Measurements from ENCODE around the gene ARHGAP44. TPM values are rescaled to one million over a fixed set of nuclear protein-coding genes. Genes with fewer than 3 reads are reported as not detected.

ARHGAP44 gene
- total and polyA plus RNA-seq, 7 experiments from 2014 or later, result 0.09 TPM; not detected in 5

- no peak overlapping the region for H3K27ac Mint-ChIP-seq
- H3K4me3 Mint-ChIP-seq, result no peak overlapping the region
- Histone ChIP-seq H3K4me1 (ENCODE audit: control insufficient read depth in 2 of 2, insufficient read depth in 2 of 2, low read length in 2 of 2) (no peaks in the 10 kb centered on the region), H3K27ac (ENCODE audit: low read depth, low read length) (no peak overlapping the region), H3K36me3 (ENCODE audit: control insufficient read depth in 2 of 3, insufficient read depth in 3 of 3, low read length in 3 of 3) (no peaks in the 10 kb centered on the region), H3K27me3 (ENCODE audit: control insufficient read depth in 2 of 2, insufficient read depth in 2 of 2, low read length in 2 of 2) (no peaks in the 10 kb centered on the region), H3K4me3 (ENCODE audit: low read length) (no peak overlapping the region), H3K9me3 (ENCODE audit: control insufficient read depth in 2 of 3, low read length in 3 of 3) (no peaks in the 10 kb centered on the region)
- no peaks in the 10 kb centered on the region for H3K27me3 Mint-ChIP-seq
- POLR2A ChIA-PET, result no interaction called here
- no peak for ATAC-seq
- DNase-seq, result no peak
- peaks cover 0 to 2% (median 0%) of the 10 kb centered on the region in 5 donors for H3K36me3 Mint-ChIP-seq
- intact Hi-C loops (cut with micrococcal nuclease), result no loop called here
- H3K9me3 Mint-ChIP-seq, result peaks cover 0 to 26% (median 8%) of the 10 kb centered on the region in 11 donors
- CTCF ChIA-PET, result no interaction called here
- H3K4me1 Mint-ChIP-seq, result no peaks in the 10 kb centered on the region
Measured at GRCh38 chr17:12839042-12839441, 49.7 kb downstream of the ARHGAP44 start.

- POLR2A ChIA-PET, result no interaction called here
- intact Hi-C loops (cut with micrococcal nuclease), result no loop called here
Measured at GRCh38 chr17:12842936-12843335, 53.6 kb downstream of the ARHGAP44 start.

GRCh38 chr17:12850996-12851395 is 61.7 kb downstream of the ARHGAP44 start:
- Histone ChIP-seq H3K27me3 (ENCODE audit: control insufficient read depth in 2 of 2, insufficient read depth in 2 of 2, low read length in 2 of 2) (no peaks in the 10 kb centered on the region), H3K9me3 (ENCODE audit: control insufficient read depth in 2 of 3, low read length in 3 of 3) (peaks cover 0 to 4% (median 0%) of the 10 kb centered on the region in 3 experiments), H3K27ac (ENCODE audit: low read depth, low read length) (no peak overlapping the region), H3K36me3 (ENCODE audit: control insufficient read depth in 2 of 3, insufficient read depth in 3 of 3, low read length in 3 of 3) (no peaks in the 10 kb centered on the region), H3K4me3 (ENCODE audit: low read length) (no peak overlapping the region), H3K4me1 (ENCODE audit: control insufficient read depth in 2 of 2, insufficient read depth in 2 of 2, low read length in 2 of 2) (no peaks in the 10 kb centered on the region)
- POLR2A ChIA-PET, result no interaction called here
- Mint-ChIP-seq H3K36me3 (no peaks in the 10 kb centered on the region), H3K27ac (no peak overlapping the region), H3K4me3 (no peak overlapping the region), H3K9me3 (peaks cover 0 to 20% (median 4%) of the 10 kb centered on the region in 11 donors), H3K27me3 (peaks cover 0 to 18% (median 0%) of the 10 kb centered on the region in 5 donors), H3K4me1 (no peaks in the 10 kb centered on the region)
- intact Hi-C loops (cut with micrococcal nuclease), result no loop called here
- DNase-seq, result no peak
- CTCF ChIA-PET, result no interaction called here
- no peak for ATAC-seq

More at GRCh38 chr17:12842936-12843335, 53.6 kb downstream of the ARHGAP44 start:
- H3K4me3 Mint-ChIP-seq, result no peak overlapping the region
- H3K4me1 Mint-ChIP-seq, result no peaks in the 10 kb centered on the region
- Histone ChIP-seq H3K9me3 (ENCODE audit: control insufficient read depth in 2 of 3, low read length in 3 of 3) (no peaks in the 10 kb centered on the region), H3K36me3 (ENCODE audit: control insufficient read depth in 2 of 3, insufficient read depth in 3 of 3, low read length in 3 of 3) (no peaks in the 10 kb centered on the region), H3K4me3 (ENCODE audit: low read length) (no peak overlapping the region), H3K27me3 (ENCODE audit: control insufficient read depth in 2 of 2, insufficient read depth in 2 of 2, low read length in 2 of 2) (no peaks in the 10 kb centered on the region), H3K27ac (ENCODE audit: low read depth, low read length) (no peak overlapping the region), H3K4me1 (ENCODE audit: control insufficient read depth in 2 of 2, insufficient read depth in 2 of 2, low read length in 2 of 2) (no peaks in the 10 kb centered on the region)
- ATAC-seq (no peak), DNase-seq (no peak)
- H3K9me3 Mint-ChIP-seq, result peaks cover 0 to 28% (median 10%) of the 10 kb centered on the region in 11 donors
- no peaks in the 10 kb centered on the region for H3K36me3 Mint-ChIP-seq
- no peak overlapping the region for H3K27ac Mint-ChIP-seq
- H3K27me3 Mint-ChIP-seq, result no peaks in the 10 kb centered on the region
- CTCF ChIA-PET, result no interaction called here

GRCh38 chr17:12851901-12852435 is 62.7 kb downstream of the ARHGAP44 start:
- Histone ChIP-seq H3K4me1 (ENCODE audit: control insufficient read depth in 2 of 2, insufficient read depth in 2 of 2, low read length in 2 of 2) (no peaks in the 10 kb centered on the region), H3K27me3 (ENCODE audit: control insufficient read depth in 2 of 2, insufficient read depth in 2 of 2, low read length in 2 of 2) (no peaks in the 10 kb centered on the region), H3K4me3 (ENCODE audit: low read length) (no peak overlapping the region), H3K9me3 (ENCODE audit: control insufficient read depth in 2 of 3, low read length in 3 of 3) (peaks cover 0 to 4% (median 0%) of the 10 kb centered on the region in 3 experiments), H3K36me3 (ENCODE audit: control insufficient read depth in 2 of 3, insufficient read depth in 3 of 3, low read length in 3 of 3) (no peaks in the 10 kb centered on the region), H3K27ac (ENCODE audit: low read depth, low read length) (no peak overlapping the region)
- POLR2A ChIA-PET, result no interaction called here
- no peaks in the 10 kb centered on the region for H3K36me3 Mint-ChIP-seq
- intact Hi-C loops (cut with micrococcal nuclease), result no loop called here
- H3K4me1 Mint-ChIP-seq, result no peaks in the 10 kb centered on the region
- no peak for ATAC-seq
- H3K9me3 Mint-ChIP-seq, result peaks cover 0 to 24% (median 7%) of the 10 kb centered on the region in 11 donors
- H3K27ac Mint-ChIP-seq, result no peak overlapping the region
- CTCF ChIA-PET, result no interaction called here
- DNase-seq, result no peak
- peaks cover 0 to 18% (median 0%) of the 10 kb centered on the region in 5 donors for H3K27me3 Mint-ChIP-seq
- no peak overlapping the region for H3K4me3 Mint-ChIP-seq

- H3K27ac ChIP-seq (ENCODE audit: low read depth, low read length), result no peak overlapping the region
- Mint-ChIP-seq H3K9me3 (peaks cover 0 to 38% (median 9%) of the 10 kb centered on the region in 11 donors), H3K27me3 (peaks cover 0 to 18% (median 0%) of the 10 kb centered on the region in 5 donors), H3K4me3 (no peak overlapping the region), H3K4me1 (no peaks in the 10 kb centered on the region), H3K36me3 (no peaks in the 10 kb centered on the region), H3K27ac (no peak overlapping the region)
- intact Hi-C loops (cut with micrococcal nuclease), result no loop called here
- H3K4me3 ChIP-seq (ENCODE audit: low read length), result no peak overlapping the region
- CTCF ChIA-PET, result no interaction called here
- POLR2A ChIA-PET, result no interaction called here
- H3K9me3 ChIP-seq (ENCODE audit: control insufficient read depth in 2 of 3, low read length in 3 of 3), result peaks cover 0 to 4% (median 0%) of the 10 kb centered on the region in 3 experiments
- H3K4me1 ChIP-seq (ENCODE audit: control insufficient read depth in 2 of 2, insufficient read depth in 2 of 2, low read length in 2 of 2), result no peaks in the 10 kb centered on the region
- no peaks in the 10 kb centered on the region for H3K27me3 ChIP-seq (ENCODE audit: control insufficient read depth in 2 of 2, insufficient read depth in 2 of 2, low read length in 2 of 2)
- H3K36me3 ChIP-seq (ENCODE audit: control insufficient read depth in 2 of 3, insufficient read depth in 3 of 3, low read length in 3 of 3), result no peaks in the 10 kb centered on the region
- no peak for ATAC-seq
- no peak for DNase-seq
Measured at GRCh38 chr17:12853921-12854320, 64.6 kb downstream of the ARHGAP44 start.

- Mint-ChIP-seq H3K4me3 (no peak overlapping the region), H3K4me1 (no peaks in the 10 kb centered on the region), H3K9me3 (peaks cover 0 to 34% (median 11%) of the 10 kb centered on the region in 11 donors), H3K27me3 (peaks cover 0 to 18% (median 0%) of the 10 kb centered on the region in 5 donors), H3K27ac (no peak overlapping the region), H3K36me3 (no peaks in the 10 kb centered on the region)
- no peaks in the 10 kb centered on the region for H3K36me3 ChIP-seq (ENCODE audit: control insufficient read depth in 2 of 3, insufficient read depth in 3 of 3, low read length in 3 of 3)
- H3K27ac ChIP-seq (ENCODE audit: low read depth, low read length), result no peak overlapping the region
- ChIA-PET CTCF (no interaction called here), POLR2A (no interaction called here)
- intact Hi-C loops (cut with micrococcal nuclease), result no loop called here
- DNase-seq, result no peak
- no peaks in the 10 kb centered on the region for H3K27me3 ChIP-seq (ENCODE audit: control insufficient read depth in 2 of 2, insufficient read depth in 2 of 2, low read length in 2 of 2)
- no peak for ATAC-seq
- H3K4me3 ChIP-seq (ENCODE audit: low read length), result no peak overlapping the region
- no peaks in the 10 kb centered on the region for H3K4me1 ChIP-seq (ENCODE audit: control insufficient read depth in 2 of 2, insufficient read depth in 2 of 2, low read length in 2 of 2)
- H3K9me3 ChIP-seq (ENCODE audit: control insufficient read depth in 2 of 3, low read length in 3 of 3), result peaks cover 0 to 4% (median 0%) of the 10 kb centered on the region in 3 experiments
Measured at GRCh38 chr17:12856416-12856815, 67.1 kb downstream of the ARHGAP44 start.

GRCh38 chr17:12857592-12857991 is 68.3 kb downstream of the ARHGAP44 start:
- DNase-seq (no peak), ATAC-seq (no peak)
- Histone ChIP-seq H3K4me1 (ENCODE audit: control insufficient read depth in 2 of 2, insufficient read depth in 2 of 2, low read length in 2 of 2) (no peaks in the 10 kb centered on the region), H3K4me3 (ENCODE audit: low read length) (no peak overlapping the region), H3K9me3 (ENCODE audit: control insufficient read depth in 2 of 3, low read length in 3 of 3) (peaks cover 0 to 4% (median 0%) of the 10 kb centered on the region in 3 experiments), H3K27ac (ENCODE audit: low read depth, low read length) (no peak overlapping the region), H3K36me3 (ENCODE audit: control insufficient read depth in 2 of 3, insufficient read depth in 3 of 3, low read length in 3 of 3) (no peaks in the 10 kb centered on the region), H3K27me3 (ENCODE audit: control insufficient read depth in 2 of 2, insufficient read depth in 2 of 2, low read length in 2 of 2) (no peaks in the 10 kb centered on the region)
- Mint-ChIP-seq H3K36me3 (no peaks in the 10 kb centered on the region), H3K4me1 (no peaks in the 10 kb centered on the region), H3K9me3 (peaks cover 0 to 41% (median 17%) of the 10 kb centered on the region in 11 donors), H3K27ac (no peak overlapping the region), H3K4me3 (no peak overlapping the region), H3K27me3 (peaks cover 0 to 16% (median 0%) of the 10 kb centered on the region in 5 donors)
- intact Hi-C loops (cut with micrococcal nuclease), result no loop called here
- POLR2A ChIA-PET, result interaction anchor here (0.5 kb wide), 1 partner anchor 761 kb away, joined by 6 read pairs; no protein-coding TSS in a partner anchor
- CTCF ChIA-PET, result no interaction called here
